Colon (tissue), 2 donors: ENCODE measurements around the gene NOBOX.
"Not testable (repeated sequence)": the region's sequence is repeated elsewhere in the genome, so short reads cannot be mapped to it uniquely, and the experiment has no call there.

ENCODE experiments used
- FAIRE-seq: peaks from 2 replicates; lab custom pipeline; 2012; peaks lifted over from hg19 to GRCh38; lab: Jason Lieb, UNC
- donor health status: control.
- donor health status: control.

The NOBOX gene

GRCh38 chr7:144391014-144391413, 12.5 kb downstream of the NOBOX start:
- no peak for FAIRE-seq

GRCh38 chr7:144390481-144390880, 13.0 kb downstream of the NOBOX start:
- FAIRE-seq: no peak

- FAIRE-seq: no peak
Observed at GRCh38 chr7:144388950-144389349, 14.5 kb downstream of the NOBOX start.

- FAIRE-seq: no peak
Observed at GRCh38 chr7:144386741-144387140, 16.8 kb downstream of the NOBOX start.

- no peak for FAIRE-seq
Observed at GRCh38 chr7:144384555-144385245, 18.8 kb downstream of the NOBOX start.

GRCh38 chr7:144384071-144384470, 19.4 kb downstream of the NOBOX start:
- no peak for FAIRE-seq

- no peak for FAIRE-seq
Observed at GRCh38 chr7:144379776-144380384, 23.6 kb downstream of the NOBOX start.

- no peak for FAIRE-seq
Observed at GRCh38 chr7:144378651-144379050, 24.8 kb downstream of the NOBOX start.

- FAIRE-seq: not testable (repeated sequence)
Observed at GRCh38 chr7:144369221-144369620, 34.3 kb downstream of the NOBOX start.

GRCh38 chr7:144367250-144367649, 36.2 kb downstream of the NOBOX start:
- FAIRE-seq: not testable (repeated sequence)

GRCh38 chr7:144365523-144365922, 38.0 kb downstream of the NOBOX start:
- not testable (repeated sequence) for FAIRE-seq

GRCh38 chr7:144362061-144362460, 41.4 kb downstream of the NOBOX start:
- not testable (repeated sequence) for FAIRE-seq

- not testable (repeated sequence) for FAIRE-seq
Observed at GRCh38 chr7:144356860-144357259, 46.6 kb downstream of the NOBOX start.

GRCh38 chr7:144356185-144356584, 47.3 kb downstream of the NOBOX start:
- not testable (repeated sequence) for FAIRE-seq

- FAIRE-seq: not testable (repeated sequence)
Observed at GRCh38 chr7:144355176-144355822, 48.2 kb downstream of the NOBOX start, which contains the start of gene ARHGEF5. Gene ARHGEF5, plus strand, starts transcription at chr7:144355402. Its CDS starts 7,268 bp downstream, at chr7:144362670.

- FAIRE-seq: not testable (repeated sequence)
Observed at GRCh38 chr7:144351667-144352066, 51.8 kb downstream of the NOBOX start.

GRCh38 chr7:144348625-144349024, 54.9 kb downstream of the NOBOX start:
- not testable (repeated sequence) for FAIRE-seq
